Endothelial cell of umbilical vein (primary cell): ENCODE data around the gene C3. TPM values are rescaled to one million over a fixed set of nuclear protein-coding genes. Genes with fewer than 3 reads are reported as not detected.

Experiments
- BruUV-seq: library from RNA; stranded (reverse); fragments of 400-500 nt; replicated peaks from 2 replicates; lab custom pipeline; 2021; lab: Mats Ljungman, UMichigan
- CTCF ChIA-PET: fragments of 300-600, 350-600 bp; sonication (Branson Sonifier 250); formaldehyde crosslinking; loops from one replicate; lab custom pipeline; 2021; ENCODE audit warnings: antibody characterized with exemption, inconsistent platforms; lab: Charles Lee
- POLR2A ChIA-PET: fragments of 300-600, 350-600 bp; sonication (Branson Sonifier 250); formaldehyde crosslinking; loops from one replicate; lab custom pipeline; 2021; ENCODE audit warnings: antibody characterized with exemption, inconsistent platforms; lab: Charles Lee
- DNase-seq: peaks from one replicate; pipeline ENCODE4 v3.0.0-alpha.2; 2011; ENCODE audit warnings: low read depth, low spot score
- FAIRE-seq: peaks from 2 replicates; lab custom pipeline; 2011; peaks lifted over from hg19 to GRCh38; lab: Jason Lieb, UNC
- H2AFZ ChIP-seq: 2 replicates; pipeline ENCODE4 v1.6.0; 2012; ENCODE audit warnings: low read depth, low read length, control low read depth, inconsistent platforms
- H3K27ac ChIP-seq: 2 replicates; pipeline ENCODE4 v1.5.1; 2011; ENCODE audit warnings: low read depth, mild to moderate bottlenecking, control low read depth, low read length, moderate library complexity; ENCODE audit not compliant: insufficient read depth
- H3K27me3 ChIP-seq, 2 experiments: 2 replicates each; pipeline versions ENCODE4 v1.6.0 to v1.6.1; 2011; ENCODE audit warnings: low read length in 2 of 2, mixed read lengths in 1 of 2; ENCODE audit not compliant: control insufficient read depth in 2 of 2, insufficient read depth in 2 of 2
- H3K36me3 ChIP-seq, 2 experiments: 2 replicates in 1 of 2; 3 replicates in 1 of 2; pipeline ENCODE4 v1.5.1; 2011; ENCODE audit warnings: low read length in 2 of 2, mild to moderate bottlenecking in 1 of 2, moderate library complexity in 1 of 2; ENCODE audit not compliant: control insufficient read depth in 2 of 2, insufficient read depth in 2 of 2; ENCODE audit errors: extremely low read depth in 1 of 2
- H3K4me1 ChIP-seq: 3 replicates; pipeline ENCODE4 v1.5.1; 2011; ENCODE audit warnings: mild to moderate bottlenecking, low read length; ENCODE audit not compliant: control insufficient read depth, insufficient read depth; ENCODE audit errors: extremely low read depth
- H3K4me2 ChIP-seq: 2 replicates; pipeline ENCODE4 v1.6.1; 2011; ENCODE audit warnings: low read length, control low read depth, mixed read lengths; ENCODE audit not compliant: insufficient read depth
- H3K4me3 ChIP-seq, 3 experiments: fragments of 200-600 bp in 1 of 3; sonication (generic), shearing (Covaris generic) in 1 of 3; replicated peaks in 1 of 3; 2 replicates each; pipeline ENCODE4 v1.5.1; 2011 to 2016; ENCODE audit warnings: control low read depth in 3 of 3, low read length in 3 of 3, mild to moderate bottlenecking in 2 of 3, inconsistent platforms in 1 of 3, low read depth in 1 of 3, moderate library complexity in 1 of 3; ENCODE audit not compliant: insufficient read depth in 1 of 3
- H3K79me2 ChIP-seq: 2 replicates; pipeline ENCODE4 v1.6.0; 2012; ENCODE audit warnings: low read length, inconsistent platforms; ENCODE audit not compliant: control insufficient read depth, insufficient read depth
- H3K9ac ChIP-seq: replicated peaks from 2 replicates; pipeline ENCODE3; 2011; ENCODE audit warnings: low read length, control low read depth; ENCODE audit not compliant: insufficient read depth; ENCODE audit errors: extremely low read depth
- H3K9me1 ChIP-seq: replicated peaks from 3 replicates; pipeline ENCODE4 v1.6.0; 2011; ENCODE audit warnings: mild to moderate bottlenecking, low read length; ENCODE audit not compliant: control insufficient read depth, insufficient read depth; ENCODE audit errors: extremely low read depth
- H3K9me3 ChIP-seq: replicated peaks from 2 replicates; pipeline ENCODE4 v1.5.1; 2012; ENCODE audit warnings: low read length, inconsistent platforms; ENCODE audit not compliant: control insufficient read depth, insufficient read depth
- H4K20me1 ChIP-seq: replicated peaks from 2 replicates; pipeline ENCODE3; 2011; ENCODE audit warnings: mild to moderate bottlenecking, low read length; ENCODE audit not compliant: control insufficient read depth, insufficient read depth; ENCODE audit errors: extremely low read depth
- EZH2 ChIP-seq: IDR thresholded peaks from 2 replicates; pipeline ENCODE4 v1.6.1; 2012; ENCODE audit warnings: borderline replicate concordance, low read depth, mild to moderate bottlenecking, moderate library complexity, low read length, inconsistent platforms; ENCODE audit not compliant: severe bottlenecking
- MAX ChIP-seq: IDR thresholded peaks from 2 replicates; pipeline ENCODE4 v1.6.1; 2011; ENCODE audit not compliant: insufficient read depth, insufficient read length
- MYC ChIP-seq: IDR thresholded peaks from one replicate; pipeline ENCODE4 v1.6.1; 2011; ENCODE audit warnings: mild to moderate bottlenecking, low read depth, low read length
- POLR2AphosphoS5 ChIP-seq: IDR thresholded peaks from 2 replicates; pipeline ENCODE4 v1.6.1; 2012; ENCODE audit warnings: low read depth, mild to moderate bottlenecking, control low read depth, low read length, moderate library complexity; ENCODE audit not compliant: insufficient read depth
- dilution Hi-C: fragments of 300-500 bp; cut with MboI; formaldehyde crosslinking; loops from one replicate; pipeline ENCODE4 v1.15.0; 2019; ENCODE audit warnings: low sequenced_read_pairs; ENCODE audit not compliant: extremely low pct_ligation_motif_present
- intact Hi-C: fragments of 100-400 bp; cut with micrococcal nuclease; formaldehyde crosslinking; loops from one replicate; pipeline ENCODE4 v1.10.0; 2022
- polyA plus RNA-seq, 4 experiments: library from polyadenylated mRNA; depleted of rRNA in 3 of 4; stranded (reverse) in 3 of 4; unstranded in 1 of 4; fragments of >200 nt; gene quantifications; 2 replicates each; pipeline versions ENCODE4 v1.2.1 to v1.2.3, GENCODE V29; 2011 to 2012; ENCODE audit warnings: missing spikeins in 1 of 4
- total RNA-seq: library from RNA; stranded (reverse); gene quantifications from 2 replicates; pipeline ENCODE4 v1.2.3, GENCODE V29; 2021

C3 gene
- total and polyA plus RNA-seq, 2 donors (not counting 3 experiments of a cell fraction or from before 2014, with no cell fraction given), result 0.23 TPM; not detected in 1

- no peak for FAIRE-seq
- no peak for TF ChIP-seq POLR2AphosphoS5
- TF ChIP-seq MAX, result no peak
- TF ChIP-seq EZH2, result no peak
- CTCF ChIA-PET, result no interaction called here
Measured at GRCh38 chr19:6718741-6719539, 1.5 kb downstream of the C3 start.

GRCh38 chr19:6718111-6718740 is 2.2 kb downstream of the C3 start:
- DNase-seq, result no peak
- Histone ChIP-seq H3K4me3 (no peak overlapping the region), H3K9me3 (no peaks in the 10 kb centered on the region), H3K4me1 (no peaks in the 10 kb centered on the region), H2AFZ (no peak overlapping the region), H3K79me2 (no peaks in the 10 kb centered on the region), H3K27ac (no peak overlapping the region), H3K4me2 (no peak overlapping the region), H3K9ac (no peak overlapping the region), H3K36me3 (no peaks in the 10 kb centered on the region), H4K20me1 (no peaks in the 10 kb centered on the region), H3K9me1 (no peaks in the 10 kb centered on the region), H3K27me3 (no peaks in the 10 kb centered on the region)
- no TSS peak for BruUV-seq
- ChIA-PET CTCF (no interaction called here), POLR2A (no interaction called here)
- dilution Hi-C loops, result no loop called here
- intact Hi-C loops, result no loop called here
- no peak for FAIRE-seq
- TF ChIP-seq POLR2AphosphoS5, result no peak
- TF ChIP-seq MYC, result no peak

More at GRCh38 chr19:6718741-6719539, 1.5 kb downstream of the C3 start:
- POLR2A ChIA-PET, result no interaction called here
- intact Hi-C loops, result no loop called here
- no peaks in the 10 kb centered on the region for H3K4me1 ChIP-seq
- no peak overlapping the region for H2AFZ ChIP-seq
- H3K9me3 ChIP-seq, result no peaks in the 10 kb centered on the region
- H4K20me1 ChIP-seq, result no peaks in the 10 kb centered on the region
- no peak overlapping the region for H3K9ac ChIP-seq
- DNase-seq, result no peak
- H3K27ac ChIP-seq, result no peak overlapping the region
- no TSS peak for BruUV-seq
- H3K79me2 ChIP-seq, result no peaks in the 10 kb centered on the region
- no peaks in the 10 kb centered on the region for H3K36me3 ChIP-seq
- H3K4me2 ChIP-seq, result no peak overlapping the region
- no peaks in the 10 kb centered on the region for H3K9me1 ChIP-seq
- H3K4me3 ChIP-seq, result no peak overlapping the region
- dilution Hi-C loops, result no loop called here
- H3K27me3 ChIP-seq, result no peaks in the 10 kb centered on the region
